HepG2 (cell line): ENCODE results near the gene SCYL1. TPM values are rescaled to one million over a fixed set of nuclear protein-coding genes. Genes with fewer than 3 reads are reported as not detected.

Source experiments
- ATF7 ChIP-seq, 2 experiments: fragments of 450-650 bp in 1 of 2; sonication (generic) in 1 of 2; formaldehyde crosslinking in 1 of 2; IDR thresholded peaks; 2 replicates each; pipeline versions ENCODE4 v1.4.0 to v1.6.1; 2016 to 2020; ENCODE audit warnings: antibody characterized with exemption in 1 of 2, mild to moderate bottlenecking in 1 of 2, missing genetic modification reagents in 1 of 2
- CBX5 ChIP-seq: sonication (generic); formaldehyde crosslinking; IDR thresholded peaks from 2 replicates; pipeline ENCODE4 v1.4.0; 2020; ENCODE audit warnings: missing genetic modification reagents, borderline replicate concordance
- EZH2 ChIP-seq: conservative IDR thresholded peaks from 2 replicates; pipeline ENCODE4 v1.6.1; 2012; ENCODE audit warnings: mild to moderate bottlenecking, low read depth, low read length, moderate library complexity
- FOXJ3 ChIP-seq: sonication (generic); formaldehyde crosslinking; IDR thresholded peaks from 2 replicates; pipeline ENCODE4 v1.4.0; 2020; ENCODE audit warnings: missing genetic modification reagents, mild to moderate bottlenecking, borderline replicate concordance
- GLMP ChIP-seq: sonication (generic); formaldehyde crosslinking; IDR thresholded peaks from 2 replicates; pipeline ENCODE4 v1.9.0; 2021; ENCODE audit warnings: missing genetic modification reagents, mild to moderate bottlenecking, borderline replicate concordance
- HOXD1 ChIP-seq: sonication (generic); formaldehyde crosslinking; IDR thresholded peaks from 2 replicates; pipeline ENCODE4 v1.5.0; 2020; ENCODE audit warnings: missing genetic modification reagents
- IRF9 ChIP-seq: sonication (generic); formaldehyde crosslinking; IDR thresholded peaks from 2 replicates; pipeline ENCODE4 v1.8.0; 2022; ENCODE audit warnings: missing genetic modification reagents, mild to moderate bottlenecking, borderline replicate concordance
- POLR2AphosphoS2 ChIP-seq: IDR thresholded peaks from 2 replicates; pipeline ENCODE4 v1.6.1; 2011; ENCODE audit warnings: low read depth, low read length, improper control_type of control experiment
- SALL1 ChIP-seq: sonication (generic); formaldehyde crosslinking; IDR thresholded peaks from 2 replicates; pipeline ENCODE4 v1.8.0; 2022; ENCODE audit warnings: mild to moderate bottlenecking, missing genetic modification reagents
- SMC3 ChIP-seq: IDR thresholded peaks from 2 replicates; pipeline ENCODE4 v1.6.1; 2011; ENCODE audit warnings: low read length, improper control_type of control experiment
- ZBTB38 ChIP-seq: sonication (generic); formaldehyde crosslinking; IDR thresholded peaks from 2 replicates; pipeline ENCODE4 v1.5.1; 2020; ENCODE audit warnings: mild to moderate bottlenecking, missing genetic modification reagents
- ZFX ChIP-seq: sonication (generic); formaldehyde crosslinking; IDR thresholded peaks from 2 replicates; pipeline ENCODE4 v1.4.0; 2020; ENCODE audit warnings: mild to moderate bottlenecking, low read depth, missing genetic modification reagents, moderate library complexity
- ZNF205 ChIP-seq: IDR thresholded peaks from 2 replicates; pipeline ENCODE4 v1.6.1; 2018; ENCODE audit warnings: missing biosample characterization, missing genetic modification reagents
- ZNF724P ChIP-seq: sonication (generic); formaldehyde crosslinking; IDR thresholded peaks from 2 replicates; pipeline ENCODE4 v1.8.0; 2022; ENCODE audit warnings: missing genetic modification reagents, borderline replicate concordance
- ZSCAN5A ChIP-seq: sonication (generic); formaldehyde crosslinking; IDR thresholded peaks from 2 replicates; pipeline ENCODE4 v1.8.0; 2022; ENCODE audit warnings: mild to moderate bottlenecking, missing genetic modification reagents, borderline replicate concordance
- ZZZ3 ChIP-seq: sonication (generic); formaldehyde crosslinking; IDR thresholded peaks from 2 replicates; pipeline ENCODE4 v1.4.0; 2020; ENCODE audit warnings: missing genetic modification reagents, mild to moderate bottlenecking, borderline replicate concordance
- polyA plus RNA-seq, 8 experiments: library from polyadenylated mRNA; depleted of rRNA in 3 of 8; stranded (reverse) in 7 of 8; unstranded in 1 of 8; fragments of >200 nt; fragmentation: Illumina TruSeq in 4 of 8; extraction: Trizol in 4 of 8; gene quantifications; 2 replicates each; pipeline versions ENCODE4 v1.2.1 to v1.2.3, GENCODE V29; 2011 to 2016; ENCODE audit warnings: low read depth in 4 of 8, missing spikeins in 1 of 8, mixed read lengths in 1 of 8; ENCODE audit not compliant: insufficient read depth in 1 of 8
- total RNA-seq, 5 experiments: library from RNA; depleted of rRNA; stranded (reverse); fragments of >200 nt; fragmentation: Illumina TruSeq; extraction: Trizol; gene quantifications; 2 replicates each; pipeline ENCODE4 v1.2.3, GENCODE V29; 2016; ENCODE audit warnings: low read depth in 1 of 5
- TF ChIP-seq, protein P1 (sequence below): sonication (generic); formaldehyde crosslinking; IDR thresholded peaks from 2 replicates; pipeline ENCODE4 v1.4.0; 2020; ENCODE audit warnings: missing genetic modification reagents
- TF ChIP-seq, protein P2 (sequence below): fragments of 450-650 bp; IDR thresholded peaks from 2 replicates; pipeline ENCODE4 v1.6.1; 2017; ENCODE audit warnings: mild to moderate bottlenecking

Gene SCYL1
- total and polyA plus RNA-seq, 2 of the 13 experiments (the other 11 are each of a cell fraction or from before 2014, with no cell fraction given): 65.9 to 103 TPM

- TF ChIP-seq GLMP (CRISPR knock-in tag): no peak
- TF ChIP-seq ATF7 (IDR thresholded peaks at IDR 0.05): no peak
- no peak for TF ChIP-seq ATF7 (CRISPR knock-in tag; IDR thresholded peaks at IDR 0.05)
- TF ChIP-seq POLR2AphosphoS2: no peak
- 0 out of 2 replicates have a peak, but pooled peaks have one; percentile 27 for TF ChIP-seq ZNF724P
- TF ChIP-seq ZZZ3 (CRISPR knock-in tag): 0 out of 2 replicates have a peak, but pooled peaks have one; percentile 20
- TF ChIP-seq ZFX (CRISPR knock-in tag): peak; percentile 67
- TF ChIP-seq, protein P1, sequence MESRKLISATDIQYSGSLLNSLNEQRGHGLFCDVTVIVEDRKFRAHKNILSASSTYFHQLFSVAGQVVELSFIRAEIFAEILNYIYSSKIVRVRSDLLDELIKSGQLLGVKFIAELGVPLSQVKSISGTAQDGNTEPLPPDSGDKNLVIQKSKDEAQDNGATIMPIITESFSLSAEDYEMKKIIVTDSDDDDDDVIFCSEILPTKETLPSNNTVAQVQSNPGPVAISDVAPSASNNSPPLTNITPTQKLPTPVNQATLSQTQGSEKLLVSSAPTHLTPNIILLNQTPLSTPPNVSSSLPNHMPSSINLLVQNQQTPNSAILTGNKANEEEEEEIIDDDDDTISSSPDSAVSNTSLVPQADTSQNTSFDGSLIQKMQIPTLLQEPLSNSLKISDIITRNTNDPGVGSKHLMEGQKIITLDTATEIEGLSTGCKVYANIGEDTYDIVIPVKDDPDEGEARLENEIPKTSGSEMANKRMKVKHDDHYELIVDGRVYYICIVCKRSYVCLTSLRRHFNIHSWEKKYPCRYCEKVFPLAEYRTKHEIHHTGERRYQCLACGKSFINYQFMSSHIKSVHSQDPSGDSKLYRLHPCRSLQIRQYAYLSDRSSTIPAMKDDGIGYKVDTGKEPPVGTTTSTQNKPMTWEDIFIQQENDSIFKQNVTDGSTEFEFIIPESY (CRISPR knock-in tag): peak; percentile 100
- TF ChIP-seq CBX5 (CRISPR knock-in tag): 0 out of 2 replicates have a peak, but pooled peaks have one; percentile 52
- 0 out of 2 replicates have a peak, but pooled peaks have one; percentile 33 for TF ChIP-seq ZNF205 (CRISPR knock-in tag)
- no peak for TF ChIP-seq HOXD1 (CRISPR knock-in tag)
- peak; percentile 100 for TF ChIP-seq ZBTB38
- TF ChIP-seq ZSCAN5A (CRISPR knock-in tag): no peak
- 0 out of 2 replicates have a peak, but pooled peaks have one; percentile 17 for TF ChIP-seq IRF9 (CRISPR knock-in tag)
- peak; percentile 23; the same call in 1 of the 2 replicates for TF ChIP-seq SMC3
- peak; percentile 53; the same call in 1 of the 2 replicates for TF ChIP-seq SALL1 (CRISPR knock-in tag)
- TF ChIP-seq, protein P2, sequence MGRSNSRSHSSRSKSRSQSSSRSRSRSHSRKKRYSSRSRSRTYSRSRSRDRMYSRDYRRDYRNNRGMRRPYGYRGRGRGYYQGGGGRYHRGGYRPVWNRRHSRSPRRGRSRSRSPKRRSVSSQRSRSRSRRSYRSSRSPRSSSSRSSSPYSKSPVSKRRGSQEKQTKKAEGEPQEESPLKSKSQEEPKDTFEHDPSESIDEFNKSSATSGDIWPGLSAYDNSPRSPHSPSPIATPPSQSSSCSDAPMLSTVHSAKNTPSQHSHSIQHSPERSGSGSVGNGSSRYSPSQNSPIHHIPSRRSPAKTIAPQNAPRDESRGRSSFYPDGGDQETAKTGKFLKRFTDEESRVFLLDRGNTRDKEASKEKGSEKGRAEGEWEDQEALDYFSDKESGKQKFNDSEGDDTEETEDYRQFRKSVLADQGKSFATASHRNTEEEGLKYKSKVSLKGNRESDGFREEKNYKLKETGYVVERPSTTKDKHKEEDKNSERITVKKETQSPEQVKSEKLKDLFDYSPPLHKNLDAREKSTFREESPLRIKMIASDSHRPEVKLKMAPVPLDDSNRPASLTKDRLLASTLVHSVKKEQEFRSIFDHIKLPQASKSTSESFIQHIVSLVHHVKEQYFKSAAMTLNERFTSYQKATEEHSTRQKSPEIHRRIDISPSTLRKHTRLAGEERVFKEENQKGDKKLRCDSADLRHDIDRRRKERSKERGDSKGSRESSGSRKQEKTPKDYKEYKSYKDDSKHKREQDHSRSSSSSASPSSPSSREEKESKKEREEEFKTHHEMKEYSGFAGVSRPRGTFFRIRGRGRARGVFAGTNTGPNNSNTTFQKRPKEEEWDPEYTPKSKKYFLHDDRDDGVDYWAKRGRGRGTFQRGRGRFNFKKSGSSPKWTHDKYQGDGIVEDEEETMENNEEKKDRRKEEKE: no peak
- no peak for TF ChIP-seq FOXJ3 (CRISPR knock-in tag)
- TF ChIP-seq EZH2: no peak
These were observed 26.9 kb downstream of the SCYL1 start (continued) for GRCh38 chr11:65551572-65552387.
